ENCODE measurements around the gene BAZ2B.
A peak's percentile ranks its signal among the peaks of the same experiment; 100 is the strongest.

The BAZ2B gene

GRCh38 chr2:159322419-159322818 is 293.9 kb downstream of the BAZ2B start:
- H3K27ac ChIP-seq = no peak overlapping the region
- H4K20me1 ChIP-seq = no peaks in the 10 kb centered on the region
- no peak for TF ChIP-seq Cebpa-rat (IDR thresholded peaks at IDR 0.05)
- H3K36me3 ChIP-seq = peaks cover 15 to 89% (median 29%) of the 10 kb centered on the region in 11 experiments; a peak in 18 of 22 replicates
- H3K27me3 ChIP-seq = no peaks in the 10 kb centered on the region
- no peak overlapping the region for H3K9ac ChIP-seq
- H3K4me2 ChIP-seq = no peak overlapping the region
- H3K4me1 ChIP-seq = peaks cover 0 to 4% (median 0%) of the 10 kb centered on the region in 10 experiments; a peak in 1 of 20 replicates
- H3K4me3 ChIP-seq = no peak overlapping the region
- no peaks in the 10 kb centered on the region for H3K9me3 ChIP-seq (replicated peaks in 1 of 11)

DNA sequence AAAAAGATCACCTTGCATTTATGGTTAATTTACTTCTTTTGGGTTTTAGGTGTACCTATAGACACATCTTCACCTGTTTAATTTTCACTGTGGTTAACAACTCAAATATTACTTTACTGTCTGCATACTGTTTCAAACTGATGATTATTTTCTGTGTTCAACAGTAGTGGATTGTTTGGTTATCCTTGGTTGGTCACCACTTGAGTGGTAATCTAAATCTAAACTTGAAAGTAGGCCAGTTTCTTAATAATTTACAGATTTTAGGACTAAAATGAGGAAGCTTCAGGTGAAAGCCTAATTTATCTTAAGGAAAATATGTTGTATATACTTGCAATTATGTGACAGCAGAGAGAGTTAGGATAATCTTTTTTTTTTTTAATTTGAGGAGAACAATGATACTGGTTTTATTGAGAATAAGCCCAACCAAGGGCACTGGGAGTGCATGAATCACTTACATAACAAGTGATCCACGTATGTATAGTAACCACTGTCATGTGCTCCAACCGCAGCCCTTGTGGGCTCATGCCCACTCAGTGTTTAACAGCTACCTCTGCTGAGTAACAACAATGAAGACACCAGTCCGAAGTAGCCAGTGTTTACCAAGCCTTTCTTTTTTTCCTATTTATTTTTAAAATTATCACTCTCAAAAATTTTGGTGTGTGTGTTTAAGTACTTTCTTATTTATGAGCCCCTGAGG is 298.8 kb downstream of the BAZ2B start:
- Histone ChIP-seq H3K4me1 (no peaks in the 10 kb centered on the region), H3K27me3 (no peaks in the 10 kb centered on the region), H3K4me3 (no peak overlapping the region), H3K36me3 (peaks cover 11 to 76% (median 28%) of the 10 kb centered on the region in 11 experiments; a peak in 20 of 22 replicates), H3K9ac (no peak overlapping the region), H3K4me2 (no peak overlapping the region), H3K9me3 (replicated peaks in 1 of 11) (peaks cover 5 to 15% (median 10%) of the 10 kb centered on the region in 11 experiments; a peak in 16 of 22 replicates), H4K20me1 (no peaks in the 10 kb centered on the region), H3K27ac (no peak overlapping the region)
- TF ChIP-seq Cebpa-rat (IDR thresholded peaks at IDR 0.05) = no peak

- H3K9me3 ChIP-seq (replicated peaks in 1 of 11) = peaks cover 19 to 29% (median 23%) of the 10 kb centered on the region in 11 experiments; a peak in 20 of 22 replicates
- no peak overlapping the region for H3K4me3 ChIP-seq
- H3K27ac ChIP-seq = no peak overlapping the region
- H4K20me1 ChIP-seq = no peaks in the 10 kb centered on the region
- no peak overlapping the region for H3K9ac ChIP-seq
- no peaks in the 10 kb centered on the region for H3K4me1 ChIP-seq
- TF ChIP-seq Cebpa-rat (IDR thresholded peaks at IDR 0.05) = no peak
- H3K36me3 ChIP-seq = no peaks in the 10 kb centered on the region
- H3K27me3 ChIP-seq = no peaks in the 10 kb centered on the region
- H3K4me2 ChIP-seq = no peak overlapping the region
Measured at GRCh38 chr2:159307942-159308341, 308.4 kb downstream of the BAZ2B start.

DNA sequence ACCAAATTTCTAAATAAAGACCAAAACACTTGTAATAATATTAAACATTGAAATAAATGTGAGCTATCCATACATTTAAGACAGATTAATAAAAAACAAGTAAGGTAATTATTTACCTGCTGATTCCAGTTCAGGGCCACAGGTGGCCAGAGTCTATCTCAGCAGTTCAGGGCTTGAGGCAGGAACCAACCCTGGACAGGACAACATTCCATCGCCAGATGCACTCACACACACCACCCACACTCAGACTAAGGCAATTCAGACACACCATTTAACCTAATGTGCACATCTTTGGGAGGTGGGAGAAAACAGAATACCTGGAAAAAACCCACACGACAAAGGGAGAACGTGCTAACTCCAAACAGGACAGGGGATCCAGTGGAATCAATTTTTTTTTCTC is 315.8 kb downstream of the BAZ2B start:
- Histone ChIP-seq H3K9ac (no peak overlapping the region), H3K27ac (no peak overlapping the region), H3K27me3 (no peaks in the 10 kb centered on the region), H3K36me3 (no peaks in the 10 kb centered on the region), H4K20me1 (no peaks in the 10 kb centered on the region), H3K4me3 (no peak overlapping the region), H3K4me2 (no peak overlapping the region), H3K9me3 (replicated peaks in 1 of 11) (peaks cover 20 to 41% (median 29%) of the 10 kb centered on the region in 11 experiments; a peak in 20 of 22 replicates), H3K4me1 (no peaks in the 10 kb centered on the region)
- no peak for TF ChIP-seq Cebpa-rat (IDR thresholded peaks at IDR 0.05)

DNA sequence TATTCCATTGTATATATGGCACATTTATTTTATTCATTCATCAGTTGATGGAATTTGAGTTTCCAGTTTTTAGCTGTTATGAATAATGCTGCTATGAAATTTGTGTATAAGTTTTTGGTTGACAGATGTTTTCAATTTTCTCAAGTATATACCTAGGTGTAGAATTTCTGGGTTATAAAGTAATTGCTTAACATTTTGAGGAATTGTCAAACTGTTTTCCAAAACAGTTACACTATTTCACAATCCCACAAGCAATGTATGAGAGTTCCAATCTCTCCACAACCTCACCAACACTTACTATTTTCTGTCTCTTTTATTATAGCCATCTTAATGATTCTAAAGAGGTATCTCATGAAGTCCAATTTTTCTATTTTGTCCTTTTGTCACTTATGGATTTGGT is 317.4 kb downstream of the BAZ2B start:
- no peak for TF ChIP-seq Cebpa-rat (IDR thresholded peaks at IDR 0.05)
- Histone ChIP-seq H3K9me3 (replicated peaks in 1 of 11) (peaks cover 11 to 24% (median 15%) of the 10 kb centered on the region in 11 experiments; a peak in 20 of 22 replicates), H3K27me3 (no peaks in the 10 kb centered on the region)

DNA sequence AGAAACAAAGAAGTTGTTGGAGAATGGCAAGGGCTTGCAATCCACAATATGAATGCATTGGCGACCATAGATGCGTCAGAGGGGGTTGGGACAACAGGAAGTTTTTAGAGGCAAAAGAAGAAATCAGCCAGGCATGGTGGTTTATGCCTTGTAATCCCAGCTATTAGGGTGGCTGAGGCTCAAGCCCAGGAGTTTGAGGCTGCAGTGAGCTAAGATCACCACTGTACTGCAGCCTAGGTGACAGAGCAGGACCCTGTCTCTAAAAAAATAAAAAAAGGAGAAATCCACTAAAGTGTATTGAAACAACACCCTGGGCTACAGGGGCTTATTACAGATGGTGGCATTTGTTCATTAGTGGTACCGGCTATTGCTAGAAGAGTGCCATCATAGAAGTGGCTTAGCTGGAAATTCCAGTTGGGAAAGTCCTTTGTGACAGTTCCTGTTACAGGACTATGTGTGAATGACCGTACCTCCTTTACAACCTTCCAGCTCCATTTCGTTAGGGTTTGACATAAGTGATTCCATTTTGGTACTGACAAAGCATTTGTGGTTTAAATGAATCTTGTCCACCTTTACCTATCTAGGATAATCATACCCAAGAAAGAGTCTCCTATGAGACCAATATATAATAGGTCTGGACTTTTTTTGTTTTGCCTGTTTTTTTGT is 319.2 kb downstream of the BAZ2B start:
- H3K4me1 ChIP-seq = no peaks in the 10 kb centered on the region
- H3K9ac ChIP-seq = no peak overlapping the region
- TF ChIP-seq Cebpa-rat (IDR thresholded peaks at IDR 0.05) = no peak
- no peak overlapping the region for H3K4me2 ChIP-seq
- no peaks in the 10 kb centered on the region for H3K36me3 ChIP-seq
- H4K20me1 ChIP-seq = no peaks in the 10 kb centered on the region
- H3K4me3 ChIP-seq = no peak overlapping the region
- peaks cover 0 to 10% (median 0%) of the 10 kb centered on the region in 11 experiments; a peak in 3 of 22 replicates for H3K9me3 ChIP-seq (replicated peaks in 1 of 11)
- no peak overlapping the region for H3K27ac ChIP-seq
- H3K27me3 ChIP-seq = no peaks in the 10 kb centered on the region

More for the DNA sequence above, 317.4 kb downstream of the BAZ2B start:
- Histone ChIP-seq H3K4me1 (no peaks in the 10 kb centered on the region), H3K4me2 (no peak overlapping the region), H3K27ac (no peak overlapping the region), H3K36me3 (no peaks in the 10 kb centered on the region), H4K20me1 (no peaks in the 10 kb centered on the region), H3K4me3 (no peak overlapping the region), H3K9ac (no peak overlapping the region)

- H3K9ac ChIP-seq = no peak overlapping the region
- H3K4me2 ChIP-seq = no peak overlapping the region
- H3K9me3 ChIP-seq (replicated peaks in 1 of 11) = no peaks in the 10 kb centered on the region; a peak in 1 of 22 replicates
- no peak overlapping the region for H3K27ac ChIP-seq
- TF ChIP-seq Cebpa-rat (IDR thresholded peaks at IDR 0.05) = no peak
- H3K36me3 ChIP-seq = no peaks in the 10 kb centered on the region
- no peaks in the 10 kb centered on the region for H4K20me1 ChIP-seq
- H3K27me3 ChIP-seq = no peaks in the 10 kb centered on the region
- H3K4me1 ChIP-seq = peaks cover 13 to 25% (median 20%) of the 10 kb centered on the region in 10 experiments
- H3K4me3 ChIP-seq = no peak overlapping the region
Measured at GRCh38 chr2:159292157-159292556, 324.2 kb downstream of the BAZ2B start.

- Histone ChIP-seq H3K4me3 (no peak overlapping the region), H3K27ac (peak overlapping the region in 6 of 11 experiments; percentile 24 to 71 (median 48); a peak in 9 of 22 replicates), H3K9ac (peak overlapping the region in 3 of 11 experiments; percentile 1 to 32 (median 24); a peak in 1 of 22 replicates), H3K4me1 (peaks cover 18 to 34% (median 28%) of the 10 kb centered on the region in 10 experiments), H4K20me1 (peaks cover 0 to 3% (median 0%) of the 10 kb centered on the region in 11 experiments; a peak in 1 of 22 replicates), H3K4me2 (peak overlapping the region; percentile 42 to 70 (median 55)), H3K36me3 (no peaks in the 10 kb centered on the region), H3K9me3 (replicated peaks in 1 of 11) (no peaks in the 10 kb centered on the region), H3K27me3 (no peaks in the 10 kb centered on the region)
- TF ChIP-seq Cebpa-rat (IDR thresholded peaks at IDR 0.05) = peak in 3 of 11 experiments; percentile 11 to 30 (median 29); a peak in 2 of 22 replicates
Measured at GRCh38 chr2:159290289-159290907, 325.9 kb downstream of the BAZ2B start.

DNA sequence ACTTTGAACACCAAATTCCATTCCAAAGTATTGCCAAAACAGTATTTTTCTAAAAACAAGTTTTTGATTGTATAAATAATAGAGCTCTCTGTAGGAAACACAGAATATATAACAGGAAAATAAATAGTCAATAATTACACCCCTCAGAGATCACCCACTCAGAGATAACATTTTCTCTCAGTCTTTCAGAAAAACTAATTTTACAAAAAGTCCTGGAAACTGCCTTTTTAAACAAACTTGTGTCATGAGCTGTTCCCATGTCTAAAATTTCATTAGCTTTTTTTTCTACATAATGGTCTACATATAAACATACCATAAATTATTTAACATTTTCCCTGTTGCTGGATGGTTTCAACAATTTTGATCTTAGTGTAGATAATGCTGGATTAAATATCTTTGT is 328.6 kb downstream of the BAZ2B start:
- H3K9me3 ChIP-seq (replicated peaks in 1 of 11) = peaks cover 0 to 12% (median 1%) of the 10 kb centered on the region in 11 experiments; a peak in 7 of 22 replicates
- peaks cover 29 to 61% (median 43%) of the 10 kb centered on the region in 10 experiments for H3K4me1 ChIP-seq
- H4K20me1 ChIP-seq = peaks cover 0 to 6% (median 0%) of the 10 kb centered on the region in 11 experiments; a peak in 2 of 22 replicates
- H3K27me3 ChIP-seq = no peaks in the 10 kb centered on the region
- H3K9ac ChIP-seq = no peak overlapping the region
- peak overlapping the region in 8 of 11 experiments; percentile 85 to 97 (median 92); a peak in 8 of 22 replicates for H3K27ac ChIP-seq
- TF ChIP-seq Cebpa-rat (IDR thresholded peaks at IDR 0.05) = no peak
- no peak overlapping the region for H3K4me3 ChIP-seq
- H3K36me3 ChIP-seq = peaks cover under 1 to 10% (median 5%) of the 10 kb centered on the region in 11 experiments; a peak in 17 of 22 replicates
- peak overlapping the region in 8 of 11 experiments; percentile 90 to 98 (median 93); a peak in 12 of 22 replicates for H3K4me2 ChIP-seq
